HG03139 (cell line): ENCODE measurements around the gene SLC35G1.

Experiments
- ATAC-seq: cut with Tn5 transposase; IDR thresholded peaks from one replicate; pipeline ENCODE4 v1.9.1; 2021; ENCODE audit not compliant: unreplicated experiment

SLC35G1 gene

GRCh38 chr10:93893646-93894515 lies at the start of gene SLC35G1:
SLC35G1 (plus strand) TSS chr10:93893978; CDS start chr10:93894034, 56 bp downstream.
- ATAC-seq = peak; percentile 93

DNA sequence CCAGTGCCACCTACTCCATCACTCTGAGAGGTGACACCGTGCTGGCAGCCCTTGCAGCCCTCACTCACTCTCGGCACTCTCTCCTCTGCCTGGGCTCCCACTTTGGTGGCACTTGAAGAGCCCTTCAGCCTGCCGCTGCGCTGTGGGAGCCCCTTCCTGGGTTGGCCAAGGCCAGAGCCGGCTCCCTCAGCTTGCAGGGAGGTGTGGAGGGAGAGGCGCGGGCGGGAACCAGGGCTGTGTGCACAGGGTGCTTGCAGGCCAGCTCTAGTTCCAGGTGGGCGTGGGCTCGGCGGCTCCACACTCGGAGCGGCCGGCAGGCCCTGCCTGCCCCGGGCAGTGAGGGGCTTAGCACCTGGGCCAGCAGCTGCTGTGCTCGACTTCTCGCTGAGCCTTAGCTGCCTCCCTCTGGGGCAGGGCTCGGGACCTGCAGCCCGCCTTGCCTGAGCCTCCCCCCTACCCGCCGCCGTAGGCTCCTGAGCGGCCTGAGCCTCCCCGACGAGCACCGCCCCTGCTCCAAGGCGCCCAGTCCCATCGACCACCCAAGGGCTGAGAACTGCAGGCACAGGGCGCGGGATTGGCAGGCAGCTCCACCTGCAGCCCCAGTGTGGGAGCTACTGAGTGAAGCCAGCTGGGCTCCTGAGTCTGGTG lies 48.7 kb upstream of the SLC35G1 start:
- no peak for ATAC-seq

DNA sequence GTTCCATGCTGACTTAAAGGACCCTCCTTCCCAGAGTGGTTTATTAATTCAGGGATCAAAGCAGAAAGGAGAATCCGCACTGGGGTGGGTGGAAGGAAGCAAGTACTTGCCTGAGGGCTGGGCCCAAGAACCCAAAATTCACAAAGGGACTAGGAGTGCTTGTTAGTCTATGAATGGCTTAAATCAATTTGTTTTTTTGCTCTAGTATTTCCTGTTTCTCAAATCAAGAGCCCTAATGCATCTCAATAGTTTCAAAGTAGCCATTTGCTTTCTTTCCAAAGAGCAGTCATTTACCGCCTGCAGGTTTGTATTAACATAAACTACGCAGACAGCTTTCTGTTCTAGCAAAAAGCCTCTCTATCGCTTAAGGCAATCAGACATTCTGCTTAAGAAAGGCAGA lies 44.2 kb upstream of the SLC35G1 start:
- no peak for ATAC-seq

DNA sequence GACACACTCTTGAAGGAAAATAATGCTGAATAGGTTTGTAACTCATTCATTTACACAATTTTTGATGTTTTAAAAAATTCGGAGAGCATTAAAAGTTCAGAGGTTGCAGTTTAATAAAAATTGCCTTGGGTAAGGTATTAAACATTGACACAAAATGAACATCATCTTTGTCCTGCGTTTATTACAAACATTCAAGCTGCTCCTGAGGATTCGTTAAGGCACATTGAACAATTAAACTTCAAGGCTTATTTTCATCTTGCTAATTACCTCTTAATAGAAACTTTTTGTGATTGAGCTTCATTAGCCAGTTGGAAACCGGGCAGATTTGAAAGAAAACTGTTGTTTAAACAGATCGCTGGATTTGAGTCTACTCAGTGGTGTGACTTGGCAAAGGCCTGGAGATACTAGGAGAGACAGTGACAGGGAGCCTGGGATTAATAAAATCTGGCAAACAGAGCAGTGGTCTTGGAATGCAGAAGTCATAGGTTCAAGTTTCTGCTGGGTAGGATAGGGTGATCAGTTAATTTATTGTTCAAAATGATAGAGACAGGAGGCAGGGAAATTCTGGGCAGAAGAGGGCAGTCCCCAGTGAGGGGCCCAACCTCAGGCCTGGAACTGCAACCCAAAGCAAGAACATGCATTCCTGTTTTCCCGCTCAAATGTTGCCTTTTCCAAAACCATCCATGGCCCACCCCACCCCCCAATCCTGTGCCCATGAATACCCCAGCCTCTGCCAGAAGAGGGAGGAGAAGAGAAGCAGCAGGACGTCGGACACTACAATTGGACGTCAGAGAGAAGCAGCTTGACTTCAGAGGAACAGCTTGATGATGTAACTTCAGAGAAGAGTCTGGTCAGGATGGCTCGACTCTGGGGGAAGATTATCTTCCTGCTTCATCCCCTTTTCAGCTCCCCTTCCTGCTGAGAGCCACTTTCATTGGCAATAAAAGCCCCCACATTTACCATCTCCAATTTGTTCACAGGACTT lies 43.5 kb upstream of the SLC35G1 start:
- ATAC-seq = no peak

GRCh38 chr10:93851169-93851568 lies 42.6 kb upstream of the SLC35G1 start:
- ATAC-seq = no peak

DNA sequence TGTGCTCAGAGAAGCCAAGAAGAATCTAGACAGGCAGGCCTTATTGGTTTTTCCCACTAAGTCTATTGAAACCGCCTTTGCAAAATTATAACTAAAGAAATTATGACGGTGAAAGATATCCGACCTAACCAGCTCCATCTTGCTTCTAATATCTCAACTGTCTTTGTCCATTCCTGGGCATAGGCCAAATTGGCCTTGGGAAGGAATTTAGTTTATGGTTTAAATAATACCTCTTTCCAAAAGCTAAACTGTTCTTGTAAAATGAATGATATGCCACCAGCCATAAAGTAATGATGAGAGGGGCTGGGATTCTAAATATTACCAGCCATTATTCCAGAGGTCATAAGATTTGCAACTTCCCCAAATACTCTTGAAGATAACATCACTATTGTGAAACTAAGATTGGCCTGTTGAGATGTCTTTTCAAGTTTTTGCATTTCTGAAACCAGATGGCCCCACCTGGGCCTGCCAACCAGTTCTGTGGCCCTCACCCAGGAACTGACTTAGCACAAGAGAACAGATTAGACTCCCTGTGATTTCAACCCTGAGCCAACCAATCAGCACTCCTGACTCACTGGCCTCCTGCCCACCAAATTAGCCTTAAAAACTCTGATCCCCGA lies 41.2 kb upstream of the SLC35G1 start:
- no peak for ATAC-seq

DNA sequence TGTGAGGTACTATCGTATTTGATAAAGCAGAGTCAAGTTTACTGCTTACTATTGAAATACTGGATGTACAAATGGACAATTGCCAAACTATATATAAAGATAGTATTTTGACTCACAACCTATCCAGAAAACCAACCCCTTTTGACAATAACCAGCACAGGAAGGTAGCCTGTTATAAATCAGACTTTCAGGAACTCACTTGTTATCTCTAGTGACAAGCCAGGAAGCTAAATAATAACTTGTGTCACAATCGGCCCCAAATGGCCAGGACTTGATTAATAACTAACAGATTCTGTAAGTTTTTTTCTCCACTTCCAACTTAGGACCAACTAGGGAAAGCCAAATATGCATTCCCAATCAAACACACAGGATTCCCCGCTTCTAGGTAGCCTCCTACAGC lies 38.8 kb upstream of the SLC35G1 start:
- no peak for ATAC-seq

- no peak for ATAC-seq
Measured at GRCh38 chr10:93856349-93857145, 37.2 kb upstream of the SLC35G1 start.

- no peak for ATAC-seq
Measured at GRCh38 chr10:93859049-93859655, 34.6 kb upstream of the SLC35G1 start.

- no peak for ATAC-seq
Measured at GRCh38 chr10:93861825-93862224, 32.0 kb upstream of the SLC35G1 start.

GRCh38 chr10:93865794-93866425 lies 27.9 kb upstream of the SLC35G1 start:
- no peak for ATAC-seq

DNA sequence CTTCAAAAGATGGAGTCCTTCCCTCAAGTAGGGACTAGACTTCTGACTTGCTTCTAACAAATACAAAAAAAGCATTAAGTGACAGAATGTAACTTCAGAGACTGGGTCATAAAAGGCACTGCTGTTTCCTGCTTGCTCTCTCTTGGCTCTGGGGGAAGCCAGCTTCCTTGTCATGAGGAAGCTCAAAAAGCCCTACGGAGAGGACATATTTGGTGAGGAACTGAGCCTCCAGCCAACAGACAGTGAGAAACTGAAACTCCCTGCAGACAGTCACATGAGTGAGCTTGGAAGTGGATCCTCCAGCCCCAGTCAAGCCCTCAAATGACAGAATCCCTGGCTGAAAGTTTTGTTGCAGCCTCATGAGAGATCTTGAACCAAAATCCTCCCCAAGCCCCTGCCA lies 26.3 kb upstream of the SLC35G1 start:
- ATAC-seq = no peak

- no peak for ATAC-seq
Measured at GRCh38 chr10:93871671-93872204, 22.0 kb upstream of the SLC35G1 start.

DNA sequence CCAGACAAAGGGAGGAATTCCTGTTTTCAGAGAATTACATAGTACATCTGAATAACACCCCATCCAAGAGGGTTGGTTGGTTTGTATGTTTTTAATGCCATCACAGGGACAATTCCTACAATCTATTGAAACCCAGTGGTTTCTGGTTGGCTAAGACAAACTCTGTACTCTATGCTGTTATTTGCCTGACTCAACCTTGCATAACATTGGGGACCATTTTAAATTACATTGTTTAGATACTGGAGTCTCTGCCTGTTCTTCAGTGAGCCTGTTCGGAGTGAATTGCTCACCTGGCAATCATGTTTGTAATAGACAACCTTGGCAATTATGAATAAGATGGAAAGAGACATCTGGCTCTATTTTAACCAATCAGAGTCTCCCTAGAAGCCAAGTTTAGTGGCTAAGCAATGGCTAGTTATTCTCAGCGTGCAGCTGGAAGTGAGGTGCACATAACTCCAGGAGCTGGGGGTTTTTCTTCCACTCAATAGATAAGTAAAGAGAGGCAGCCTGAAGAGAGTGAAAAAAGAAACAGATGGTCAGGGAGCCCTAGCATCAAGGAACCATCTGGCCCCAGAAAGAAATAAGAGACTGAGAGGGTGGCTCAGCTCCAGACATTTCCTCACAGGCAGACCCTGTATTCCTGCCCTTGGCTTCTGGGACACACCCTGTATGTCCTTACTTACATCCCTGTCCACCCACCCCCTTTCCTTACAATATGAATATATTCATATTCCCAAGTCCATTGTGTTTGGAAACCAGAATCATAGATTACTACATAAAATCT lies 21.2 kb upstream of the SLC35G1 start:
- ATAC-seq = no peak

- no peak for ATAC-seq
Measured at GRCh38 chr10:93873420-93874115, 20.2 kb upstream of the SLC35G1 start.

DNA sequence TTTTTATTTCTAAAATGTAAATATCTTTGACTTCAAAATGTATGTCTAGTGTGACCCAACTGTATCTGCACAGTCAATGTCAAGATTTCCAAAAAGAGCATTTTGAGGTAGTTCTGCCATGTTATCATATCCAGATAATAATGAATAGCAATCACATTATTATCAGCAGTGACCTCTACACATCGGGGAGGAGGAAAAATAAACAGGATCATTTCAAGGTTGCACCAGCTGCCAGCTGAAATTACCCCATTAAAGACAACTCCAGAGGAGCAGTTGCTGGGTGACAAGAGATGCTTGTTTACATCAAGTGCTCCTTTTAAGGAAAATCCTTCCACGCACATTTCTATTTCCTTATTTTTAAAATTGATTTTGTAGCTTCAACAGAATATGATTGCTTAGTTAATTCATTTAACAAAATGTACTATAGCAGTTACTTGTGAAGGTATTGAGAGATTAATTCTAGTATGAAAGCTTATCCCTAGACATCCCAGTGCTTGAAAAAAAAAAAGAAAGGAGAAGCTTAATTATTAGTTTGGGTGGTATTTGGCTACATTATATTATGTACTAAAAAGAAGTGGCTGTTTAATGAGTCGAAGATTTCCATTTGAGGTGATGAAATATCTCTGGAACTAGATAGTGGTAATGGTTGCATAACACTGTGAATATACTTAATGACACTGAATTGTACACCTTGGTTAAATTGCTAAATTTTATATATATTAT lies 19.3 kb upstream of the SLC35G1 start:
- no peak for ATAC-seq

GRCh38 chr10:93875032-93875358 lies 18.8 kb upstream of the SLC35G1 start:
- no peak for ATAC-seq
